GM12878 (cell line): Measurements from ENCODE around the gene MALSU1. TPM values are rescaled to one million over a fixed set of nuclear protein-coding genes. Genes with fewer than 3 reads are reported as not detected.

Experiments used
- ATF7 ChIP-seq: fragments of 450-650 bp; IDR thresholded peaks from 2 replicates; pipeline ENCODE4 v1.6.1; 2016; ENCODE audit warnings: low read depth, mild to moderate bottlenecking
- BMI1 ChIP-seq: fragments of 450-650 bp; IDR thresholded peaks from 2 replicates; pipeline ENCODE4 v1.6.1; 2016; ENCODE audit warnings: mild to moderate bottlenecking, moderate library complexity, borderline replicate concordance
- CREB1 ChIP-seq: IDR thresholded peaks from 2 replicates; pipeline ENCODE4 v1.6.1; 2012; ENCODE audit warnings: low read depth, mild to moderate bottlenecking, inconsistent platforms
- DPF2 ChIP-seq: fragments of 450-650 bp; IDR thresholded peaks from 2 replicates; pipeline ENCODE4 v1.6.1; 2017; ENCODE audit warnings: mild to moderate bottlenecking
- EZH2 ChIP-seq: IDR thresholded peaks from 2 replicates; pipeline ENCODE4 v1.6.1; 2012; ENCODE audit warnings: low read depth, mild to moderate bottlenecking, control low read depth, inconsistent platforms, low read length, borderline replicate concordance; ENCODE audit not compliant: control insufficient read depth
- MLLT1 ChIP-seq: fragments of 450-650 bp; IDR thresholded peaks from 2 replicates; pipeline ENCODE4 v1.6.1; 2016; ENCODE audit warnings: mild to moderate bottlenecking
- MXI1 ChIP-seq: fragments of 150-350 bp; IDR thresholded peaks from 2 replicates; pipeline ENCODE4 v1.6.1; 2011; ENCODE audit warnings: low read depth, mild to moderate bottlenecking, inconsistent platforms, low read length, improper control_type of control experiment
- NR2C1 ChIP-seq: fragments of 450-650 bp; IDR thresholded peaks from 2 replicates; pipeline ENCODE4 v1.6.1; 2017; ENCODE audit warnings: antibody characterized with exemption, mild to moderate bottlenecking, moderate library complexity
- NR2C2 ChIP-seq: IDR thresholded peaks from 2 replicates; pipeline ENCODE4 v1.6.1; 2011; ENCODE audit warnings: borderline replicate concordance, low read depth; ENCODE audit not compliant: control insufficient read depth, insufficient read length
- RAD51 ChIP-seq: fragments of 450-650 bp; IDR thresholded peaks from 2 replicates; pipeline ENCODE4 v1.6.1; 2016; ENCODE audit warnings: moderate library complexity, mild to moderate bottlenecking, inconsistent platforms
- SMC3 ChIP-seq: IDR thresholded peaks from 2 replicates; pipeline ENCODE4 v1.6.1; 2011; ENCODE audit warnings: low read length, improper control_type of control experiment, borderline replicate concordance
- SRF ChIP-seq, 2 experiments: IDR thresholded peaks; 2 replicates each; pipeline ENCODE4 v1.6.1; 2011; ENCODE audit warnings: low read depth in 2 of 2, low read length in 2 of 2, mild to moderate bottlenecking in 1 of 2, moderate library complexity in 1 of 2
- STAT3 ChIP-seq: IDR thresholded peaks from 2 replicates; pipeline ENCODE4 v1.6.1; 2011; ENCODE audit warnings: low read depth, low read length, improper control_type of control experiment
- ZBED1 ChIP-seq: IDR thresholded peaks from 2 replicates; pipeline ENCODE4 v1.6.1; 2016; ENCODE audit warnings: borderline replicate concordance
- ZNF24 ChIP-seq: fragments of 450-650 bp; IDR thresholded peaks from 2 replicates; pipeline ENCODE4 v1.6.1; 2017; ENCODE audit warnings: antibody characterized with exemption, mild to moderate bottlenecking
- ZNF384 ChIP-seq: IDR thresholded peaks from 2 replicates; pipeline ENCODE4 v1.6.1; 2012; ENCODE audit warnings: low read depth, mild to moderate bottlenecking, low read length, improper control_type of control experiment, borderline replicate concordance
- ZSCAN29 ChIP-seq: fragments of 450-650 bp; IDR thresholded peaks from 2 replicates; pipeline ENCODE4 v1.6.1; 2017; ENCODE audit warnings: mild to moderate bottlenecking, moderate library complexity
- ZZZ3 ChIP-seq: IDR thresholded peaks from 2 replicates; pipeline ENCODE4 v1.6.1; 2011; ENCODE audit warnings: low read depth; ENCODE audit not compliant: control insufficient read depth, insufficient read length
- polyA plus RNA-seq, 11 experiments: library from polyadenylated mRNA; depleted of rRNA in 4 of 11; unstranded in 6 of 11; stranded (reverse) in 5 of 11; fragments of >200 nt; fragmentation: Nextera tagmentation in 4 of 11; fragmentation: Illumina TruSeq in 1 of 11; extraction: Ambion mirVana in 4 of 11; extraction: Trizol in 1 of 11; gene quantifications; 1 replicate in 1 of 11; 2 replicates in 10 of 11; pipeline versions ENCODE4 v1.2.1 to v1.2.3, GENCODE V29; 2011 to 2016; ENCODE audit warnings: inconsistent platforms in 2 of 11, missing spikeins in 2 of 11, low read depth in 1 of 11
- total RNA-seq, 4 experiments: library from RNA; depleted of rRNA in 3 of 4; stranded (reverse); fragments of >200 nt in 3 of 4; fragmentation: Illumina TruSeq in 1 of 4; extraction: Trizol in 1 of 4; gene quantifications; 2 replicates each; pipeline versions ENCODE4 v1.2.1 to v1.2.3, GENCODE V29; 2013 to 2021
- TF ChIP-seq, protein P1 (sequence below): fragments of 450-650 bp; IDR thresholded peaks from 2 replicates; pipeline ENCODE4 v1.6.1; 2017; ENCODE audit warnings: borderline replicate concordance
- TF ChIP-seq, protein P2 (sequence below): fragments of 450-650 bp; formaldehyde crosslinking; IDR thresholded peaks from 2 replicates; pipeline ENCODE4 v1.4.0; 2020; ENCODE audit warnings: mild to moderate bottlenecking, moderate library complexity
- TF ChIP-seq, protein P3 (sequence below): fragments of 450-650 bp; IDR thresholded peaks from 2 replicates; pipeline ENCODE4 v1.6.1; 2017; ENCODE audit warnings: mild to moderate bottlenecking, moderate library complexity

MALSU1 gene
- total and polyA plus RNA-seq, 10 of the 15 experiments (the other 5 are each of a cell fraction or from before 2014, with no cell fraction given), result 8.5 to 159 (median 73.7) TPM

DNA sequence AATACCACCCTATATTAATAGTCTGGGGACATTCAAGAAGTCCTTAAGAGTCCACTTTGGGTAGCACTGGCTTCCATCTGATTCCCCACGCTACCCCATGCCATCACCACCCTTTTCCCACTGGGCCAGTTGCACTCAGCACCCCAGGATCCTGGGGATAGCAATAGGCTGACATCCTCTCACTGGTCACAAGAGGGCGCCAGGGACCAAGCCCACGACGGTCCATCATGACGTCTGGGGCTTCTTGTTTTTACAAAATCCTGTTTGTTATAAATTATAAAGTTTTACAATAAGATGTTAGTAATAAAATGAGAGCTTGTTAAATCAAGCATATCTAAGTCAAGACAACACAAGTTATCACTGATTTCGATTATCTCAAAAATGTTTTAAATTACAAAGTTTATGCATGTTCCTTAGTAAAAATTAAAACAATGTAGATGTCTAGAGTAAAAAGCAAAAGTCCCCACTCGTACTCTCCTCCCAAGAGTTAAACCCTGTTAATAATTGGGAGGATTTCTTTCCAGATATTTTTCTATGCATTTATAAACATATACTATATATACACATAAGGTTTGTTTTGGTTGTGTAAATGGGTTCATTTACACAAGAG lies 37.2 kb upstream of the MALSU1 start (continued):
- TF ChIP-seq, protein P1, sequence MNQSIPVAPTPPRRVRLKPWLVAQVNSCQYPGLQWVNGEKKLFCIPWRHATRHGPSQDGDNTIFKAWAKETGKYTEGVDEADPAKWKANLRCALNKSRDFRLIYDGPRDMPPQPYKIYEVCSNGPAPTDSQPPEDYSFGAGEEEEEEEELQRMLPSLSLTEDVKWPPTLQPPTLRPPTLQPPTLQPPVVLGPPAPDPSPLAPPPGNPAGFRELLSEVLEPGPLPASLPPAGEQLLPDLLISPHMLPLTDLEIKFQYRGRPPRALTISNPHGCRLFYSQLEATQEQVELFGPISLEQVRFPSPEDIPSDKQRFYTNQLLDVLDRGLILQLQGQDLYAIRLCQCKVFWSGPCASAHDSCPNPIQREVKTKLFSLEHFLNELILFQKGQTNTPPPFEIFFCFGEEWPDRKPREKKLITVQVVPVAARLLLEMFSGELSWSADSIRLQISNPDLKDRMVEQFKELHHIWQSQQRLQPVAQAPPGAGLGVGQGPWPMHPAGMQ, result no peak
- TF ChIP-seq SRF (IDR thresholded peaks at IDR 0.05; ENCODE audit: low read depth in 2 of 2, low read length in 2 of 2), result no peak
- TF ChIP-seq ZBED1, result no peak
- TF ChIP-seq, protein P2, sequence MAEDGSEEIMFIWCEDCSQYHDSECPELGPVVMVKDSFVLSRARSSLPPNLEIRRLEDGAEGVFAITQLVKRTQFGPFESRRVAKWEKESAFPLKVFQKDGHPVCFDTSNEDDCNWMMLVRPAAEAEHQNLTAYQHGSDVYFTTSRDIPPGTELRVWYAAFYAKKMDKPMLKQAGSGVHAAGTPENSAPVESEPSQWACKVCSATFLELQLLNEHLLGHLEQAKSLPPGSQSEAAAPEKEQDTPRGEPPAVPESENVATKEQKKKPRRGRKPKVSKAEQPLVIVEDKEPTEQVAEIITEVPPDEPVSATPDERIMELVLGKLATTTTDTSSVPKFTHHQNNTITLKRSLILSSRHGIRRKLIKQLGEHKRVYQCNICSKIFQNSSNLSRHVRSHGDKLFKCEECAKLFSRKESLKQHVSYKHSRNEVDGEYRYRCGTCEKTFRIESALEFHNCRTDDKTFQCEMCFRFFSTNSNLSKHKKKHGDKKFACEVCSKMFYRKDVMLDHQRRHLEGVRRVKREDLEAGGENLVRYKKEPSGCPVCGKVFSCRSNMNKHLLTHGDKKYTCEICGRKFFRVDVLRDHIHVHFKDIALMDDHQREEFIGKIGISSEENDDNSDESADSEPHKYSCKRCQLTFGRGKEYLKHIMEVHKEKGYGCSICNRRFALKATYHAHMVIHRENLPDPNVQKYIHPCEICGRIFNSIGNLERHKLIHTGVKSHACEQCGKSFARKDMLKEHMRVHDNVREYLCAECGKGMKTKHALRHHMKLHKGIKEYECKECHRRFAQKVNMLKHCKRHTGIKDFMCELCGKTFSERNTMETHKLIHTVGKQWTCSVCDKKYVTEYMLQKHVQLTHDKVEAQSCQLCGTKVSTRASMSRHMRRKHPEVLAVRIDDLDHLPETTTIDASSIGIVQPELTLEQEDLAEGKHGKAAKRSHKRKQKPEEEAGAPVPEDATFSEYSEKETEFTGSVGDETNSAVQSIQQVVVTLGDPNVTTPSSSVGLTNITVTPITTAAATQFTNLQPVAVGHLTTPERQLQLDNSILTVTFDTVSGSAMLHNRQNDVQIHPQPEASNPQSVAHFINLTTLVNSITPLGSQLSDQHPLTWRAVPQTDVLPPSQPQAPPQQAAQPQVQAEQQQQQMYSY (CRISPR knock-in tag), result no peak
- TF ChIP-seq ZSCAN29, result no peak
- no peak for TF ChIP-seq NR2C1
- TF ChIP-seq MLLT1, result no peak
- TF ChIP-seq RAD51, result no peak
- no peak for TF ChIP-seq BMI1
- TF ChIP-seq ZZZ3, result no peak
- TF ChIP-seq STAT3, result no peak
- peak; percentile 66 for TF ChIP-seq ATF7
- TF ChIP-seq, protein P3, sequence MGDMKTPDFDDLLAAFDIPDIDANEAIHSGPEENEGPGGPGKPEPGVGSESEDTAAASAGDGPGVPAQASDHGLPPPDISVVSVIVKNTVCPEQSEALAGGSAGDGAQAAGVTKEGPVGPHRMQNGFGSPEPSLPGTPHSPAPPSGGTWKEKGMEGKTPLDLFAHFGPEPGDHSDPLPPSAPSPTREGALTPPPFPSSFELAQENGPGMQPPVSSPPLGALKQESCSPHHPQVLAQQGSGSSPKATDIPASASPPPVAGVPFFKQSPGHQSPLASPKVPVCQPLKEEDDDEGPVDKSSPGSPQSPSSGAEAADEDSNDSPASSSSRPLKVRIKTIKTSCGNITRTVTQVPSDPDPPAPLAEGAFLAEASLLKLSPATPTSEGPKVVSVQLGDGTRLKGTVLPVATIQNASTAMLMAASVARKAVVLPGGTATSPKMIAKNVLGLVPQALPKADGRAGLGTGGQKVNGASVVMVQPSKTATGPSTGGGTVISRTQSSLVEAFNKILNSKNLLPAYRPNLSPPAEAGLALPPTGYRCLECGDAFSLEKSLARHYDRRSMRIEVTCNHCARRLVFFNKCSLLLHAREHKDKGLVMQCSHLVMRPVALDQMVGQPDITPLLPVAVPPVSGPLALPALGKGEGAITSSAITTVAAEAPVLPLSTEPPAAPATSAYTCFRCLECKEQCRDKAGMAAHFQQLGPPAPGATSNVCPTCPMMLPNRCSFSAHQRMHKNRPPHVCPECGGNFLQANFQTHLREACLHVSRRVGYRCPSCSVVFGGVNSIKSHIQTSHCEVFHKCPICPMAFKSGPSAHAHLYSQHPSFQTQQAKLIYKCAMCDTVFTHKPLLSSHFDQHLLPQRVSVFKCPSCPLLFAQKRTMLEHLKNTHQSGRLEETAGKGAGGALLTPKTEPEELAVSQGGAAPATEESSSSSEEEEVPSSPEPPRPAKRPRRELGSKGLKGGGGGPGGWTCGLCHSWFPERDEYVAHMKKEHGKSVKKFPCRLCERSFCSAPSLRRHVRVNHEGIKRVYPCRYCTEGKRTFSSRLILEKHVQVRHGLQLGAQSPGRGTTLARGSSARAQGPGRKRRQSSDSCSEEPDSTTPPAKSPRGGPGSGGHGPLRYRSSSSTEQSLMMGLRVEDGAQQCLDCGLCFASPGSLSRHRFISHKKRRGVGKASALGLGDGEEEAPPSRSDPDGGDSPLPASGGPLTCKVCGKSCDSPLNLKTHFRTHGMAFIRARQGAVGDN, result no peak
- peak; percentile 79 for TF ChIP-seq SMC3
- no peak for TF ChIP-seq EZH2
- TF ChIP-seq DPF2, result no peak
- no peak for TF ChIP-seq NR2C2
- no peak; the same call in 1 of the 2 replicates for TF ChIP-seq ZNF384
- TF ChIP-seq CREB1, result peak; percentile 50; the same call in 1 of the 2 replicates
- TF ChIP-seq MXI1, result no peak
- no peak for TF ChIP-seq ZNF24
